Measurements from ENCODE around the gene PEAR1.

Gene PEAR1

GRCh38 chr1:156885314-156885713 lies 8.2 kb upstream of the PEAR1 start:
- DNase-seq: no peak

GRCh38 chr1:156885880-156886355 lies 7.6 kb upstream of the PEAR1 start:
- no peak for DNase-seq

GRCh38 chr1:156886583-156887281 lies 6.8 kb upstream of the PEAR1 start:
- no peak for DNase-seq

- no peak for DNase-seq
Observed at GRCh38 chr1:156887317-156887716, 6.2 kb upstream of the PEAR1 start.

- no peak for DNase-seq
Observed at GRCh38 chr1:156887734-156888133, 5.8 kb upstream of the PEAR1 start.

GRCh38 chr1:156889802-156890580 lies 3.5 kb upstream of the PEAR1 start:
- peak; percentile 81 for DNase-seq

- peak; percentile 93 for DNase-seq
Observed at GRCh38 chr1:156892190-156893047, 1.1 kb upstream of the PEAR1 start.

- DNase-seq: no peak
Observed at GRCh38 chr1:156894001-156894400, 483 bp downstream of the PEAR1 start.

GRCh38 chr1:156894711-156895454 lies 1.4 kb downstream of the PEAR1 start:
- no peak for DNase-seq

GRCh38 chr1:156895455-156895812 lies 1.9 kb downstream of the PEAR1 start:
- DNase-seq: no peak

- no peak for DNase-seq
Observed at GRCh38 chr1:156895927-156896326, 2.4 kb downstream of the PEAR1 start.

- DNase-seq: no peak
Observed at GRCh38 chr1:156896490-156897033, 3.0 kb downstream of the PEAR1 start.

- DNase-seq: no peak
Observed at GRCh38 chr1:156897078-156897825, 3.7 kb downstream of the PEAR1 start.

GRCh38 chr1:156898161-156898566 lies 4.6 kb downstream of the PEAR1 start:
- DNase-seq: no peak

- no peak for DNase-seq
Observed at GRCh38 chr1:156898971-156899664, 5.6 kb downstream of the PEAR1 start.

- DNase-seq: no peak
Observed at GRCh38 chr1:156899956-156900718, 6.6 kb downstream of the PEAR1 start.

- DNase-seq: no peak
Observed at GRCh38 chr1:156900896-156901589, 7.5 kb downstream of the PEAR1 start.

- DNase-seq: no peak
Observed at GRCh38 chr1:156901590-156901900, 8.0 kb downstream of the PEAR1 start.
